ENCODE results near the gene ASTN2.

DNA sequence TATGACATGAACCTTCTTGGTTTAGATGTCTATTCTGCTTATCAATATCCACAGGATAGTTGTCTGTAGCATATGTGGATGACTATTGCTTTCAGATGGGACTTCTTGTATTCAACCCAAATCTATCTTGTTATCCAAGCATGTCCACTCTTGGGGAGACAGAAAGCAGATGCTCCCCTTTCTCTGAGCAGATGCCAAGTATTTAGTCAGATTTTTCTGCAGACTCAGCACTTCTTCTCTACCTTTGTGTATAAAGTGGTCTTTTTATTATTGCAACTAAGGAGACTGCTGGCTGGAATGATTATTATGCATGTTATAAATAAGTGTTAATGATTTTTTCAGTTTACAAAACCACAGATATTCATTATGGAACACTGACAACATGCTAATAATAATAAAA is 45.1 kb upstream of the ASTN2 start:
- TF ChIP-seq CTCF (conservative IDR thresholded peaks at IDR 0.05) (no peak), ZFX (IDR thresholded peaks at IDR 0.05) (no peak)
